HG02970 (cell line): Measurements from ENCODE around the gene PTPMT1.

Experiments used
- ATAC-seq: cut with Tn5 transposase; IDR thresholded peaks from one replicate; pipeline ENCODE4 v1.9.1; 2021; ENCODE audit warnings: mild to moderate bottlenecking, moderate library complexity, moderate number of reproducible peaks; ENCODE audit not compliant: unreplicated experiment, low FRiP score

PTPMT1 gene

GRCh38 chr11:47603295-47603694 is 37.9 kb downstream of the PTPMT1 start:
- no peak for ATAC-seq

- ATAC-seq: no peak
Observed at GRCh38 chr11:47605921-47606320, 40.5 kb downstream of the PTPMT1 start.

GRCh38 chr11:47606731-47607130 is 41.3 kb downstream of the PTPMT1 start:
- ATAC-seq: no peak

- no peak for ATAC-seq
Observed at GRCh38 chr11:47607380-47607779, 42.0 kb downstream of the PTPMT1 start.

- ATAC-seq: no peak
Observed at GRCh38 chr11:47609675-47610074, 44.3 kb downstream of the PTPMT1 start.

GRCh38 chr11:47611348-47611794 is 46.0 kb downstream of the PTPMT1 start:
- no peak for ATAC-seq

- ATAC-seq: no peak
Observed at GRCh38 chr11:47615249-47615648, 49.9 kb downstream of the PTPMT1 start.

GRCh38 chr11:47616726-47617416 is 51.5 kb downstream of the PTPMT1 start:
- no peak for ATAC-seq

- no peak for ATAC-seq
Observed at GRCh38 chr11:47617417-47617809, 52.0 kb downstream of the PTPMT1 start.

GRCh38 chr11:47620836-47621378 is 55.5 kb downstream of the PTPMT1 start:
- no peak for ATAC-seq
